ENCODE results near the gene CD2. TPM values are rescaled to one million over a fixed set of nuclear protein-coding genes. Genes with fewer than 3 reads are reported as not detected.

CD2 gene
- total RNA-seq, 1 experiment from 2014 or later: 0.10 TPM

DNA sequence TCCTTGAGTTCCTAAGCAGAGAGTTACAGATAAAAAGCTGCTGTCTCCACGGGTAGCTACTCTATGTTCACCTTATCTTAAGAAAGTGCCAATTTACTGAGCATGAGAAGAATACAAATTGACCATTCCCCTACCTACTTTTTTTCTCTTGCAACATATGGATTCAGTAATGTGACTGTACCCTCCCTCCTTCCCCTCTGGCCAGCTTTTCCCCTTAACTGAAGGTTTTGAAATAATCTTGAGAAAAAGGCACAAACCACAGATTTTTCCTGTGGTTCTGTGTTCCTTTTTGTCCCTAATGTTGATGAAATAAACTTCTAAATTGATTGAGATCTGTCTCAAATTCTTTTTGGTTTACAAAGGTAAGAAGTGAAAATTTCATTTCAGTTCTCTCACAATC, 2.6 kb upstream of the CD2 start:
- no peak for ATAC-seq
- in situ Hi-C loops (cut with HindIII; ENCODE audit: low pct_unique_long_range_greater_than_20kb, low sequenced_read_pairs): no loop called here
- TF ChIP-seq SIN3A (IDR thresholded peaks at IDR 0.05; ENCODE audit: borderline replicate concordance, insufficient read depth, low read depth, low read length) (no peak), TCF7L2 (IDR thresholded peaks at IDR 0.05; ENCODE audit: low read depth, low read length) (no peak), POLR2AphosphoS5 (IDR thresholded peaks at IDR 0.05; ENCODE audit: low read depth, low read length) (no peak), CTCF (IDR thresholded peaks at IDR 0.05) (no peak)
- TF ChIP-seq, protein P1, sequence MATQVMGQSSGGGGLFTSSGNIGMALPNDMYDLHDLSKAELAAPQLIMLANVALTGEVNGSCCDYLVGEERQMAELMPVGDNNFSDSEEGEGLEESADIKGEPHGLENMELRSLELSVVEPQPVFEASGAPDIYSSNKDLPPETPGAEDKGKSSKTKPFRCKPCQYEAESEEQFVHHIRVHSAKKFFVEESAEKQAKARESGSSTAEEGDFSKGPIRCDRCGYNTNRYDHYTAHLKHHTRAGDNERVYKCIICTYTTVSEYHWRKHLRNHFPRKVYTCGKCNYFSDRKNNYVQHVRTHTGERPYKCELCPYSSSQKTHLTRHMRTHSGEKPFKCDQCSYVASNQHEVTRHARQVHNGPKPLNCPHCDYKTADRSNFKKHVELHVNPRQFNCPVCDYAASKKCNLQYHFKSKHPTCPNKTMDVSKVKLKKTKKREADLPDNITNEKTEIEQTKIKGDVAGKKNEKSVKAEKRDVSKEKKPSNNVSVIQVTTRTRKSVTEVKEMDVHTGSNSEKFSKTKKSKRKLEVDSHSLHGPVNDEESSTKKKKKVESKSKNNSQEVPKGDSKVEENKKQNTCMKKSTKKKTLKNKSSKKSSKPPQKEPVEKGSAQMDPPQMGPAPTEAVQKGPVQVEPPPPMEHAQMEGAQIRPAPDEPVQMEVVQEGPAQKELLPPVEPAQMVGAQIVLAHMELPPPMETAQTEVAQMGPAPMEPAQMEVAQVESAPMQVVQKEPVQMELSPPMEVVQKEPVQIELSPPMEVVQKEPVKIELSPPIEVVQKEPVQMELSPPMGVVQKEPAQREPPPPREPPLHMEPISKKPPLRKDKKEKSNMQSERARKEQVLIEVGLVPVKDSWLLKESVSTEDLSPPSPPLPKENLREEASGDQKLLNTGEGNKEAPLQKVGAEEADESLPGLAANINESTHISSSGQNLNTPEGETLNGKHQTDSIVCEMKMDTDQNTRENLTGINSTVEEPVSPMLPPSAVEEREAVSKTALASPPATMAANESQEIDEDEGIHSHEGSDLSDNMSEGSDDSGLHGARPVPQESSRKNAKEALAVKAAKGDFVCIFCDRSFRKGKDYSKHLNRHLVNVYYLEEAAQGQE (IDR thresholded peaks at IDR 0.05; ENCODE audit: insufficient read depth in 1 of 2, low read depth in 2 of 2, low read length in 1 of 2): no peak
- BruUV-seq (replicated peaks): no TSS peak
- Histone ChIP-seq H3K36me3 (ENCODE audit: control insufficient read depth, insufficient read depth, low read length) (no peaks in the 10 kb centered on the region), H3K4me3 (ENCODE audit: low read depth in 2 of 2, low read length in 2 of 2) (no peak overlapping the region), H3K9me3 (ENCODE audit: control insufficient read depth, insufficient read depth, low read depth, low read length) (no peaks in the 10 kb centered on the region), H3K4me1 (ENCODE audit: control insufficient read depth, insufficient read depth, low read length) (no peaks in the 10 kb centered on the region), H3K27ac (ENCODE audit: low read length) (no peak overlapping the region), H3K27me3 (ENCODE audit: control insufficient read depth, insufficient read depth, low read length) (no peaks in the 10 kb centered on the region)
- POLR2A ChIA-PET: no interaction called here
- CTCF ChIA-PET: no interaction called here
- no peak for DNase-seq (ENCODE audit: low read depth, low spot score)
- intact Hi-C loops (cut with micrococcal nuclease; ENCODE audit: unreplicated experiment): no loop called here

- ChIA-PET POLR2A (no interaction called here), CTCF (no interaction called here)
- H3K27ac ChIP-seq (ENCODE audit: low read length): no peak overlapping the region
- H3K9me3 ChIP-seq (ENCODE audit: control insufficient read depth, insufficient read depth, low read depth, low read length): no peaks in the 10 kb centered on the region
- ATAC-seq (no peak), DNase-seq (ENCODE audit: low read depth, low spot score) (no peak)
- intact Hi-C loops (cut with micrococcal nuclease; ENCODE audit: unreplicated experiment): no loop called here
- in situ Hi-C loops (cut with HindIII; ENCODE audit: low pct_unique_long_range_greater_than_20kb, low sequenced_read_pairs): no loop called here
- H3K4me1 ChIP-seq (ENCODE audit: control insufficient read depth, insufficient read depth, low read length): no peaks in the 10 kb centered on the region
- H3K4me3 ChIP-seq (ENCODE audit: low read depth in 2 of 2, low read length in 2 of 2): no peak overlapping the region
- TF ChIP-seq TCF7L2 (IDR thresholded peaks at IDR 0.05; ENCODE audit: low read depth, low read length) (no peak), POLR2AphosphoS5 (IDR thresholded peaks at IDR 0.05; ENCODE audit: low read depth, low read length) (no peak), CTCF (IDR thresholded peaks at IDR 0.05) (no peak), SIN3A (IDR thresholded peaks at IDR 0.05; ENCODE audit: borderline replicate concordance, insufficient read depth, low read depth, low read length) (no peak)
- TF ChIP-seq, protein P1 (IDR thresholded peaks at IDR 0.05; ENCODE audit: insufficient read depth in 1 of 2, low read depth in 2 of 2, low read length in 1 of 2): no peak
- H3K36me3 ChIP-seq (ENCODE audit: control insufficient read depth, insufficient read depth, low read length): no peaks in the 10 kb centered on the region
- no peaks in the 10 kb centered on the region for H3K27me3 ChIP-seq (ENCODE audit: control insufficient read depth, insufficient read depth, low read length)
- BruUV-seq (replicated peaks): no TSS peak
These were observed 918 bp upstream of the CD2 start for GRCh38 chr1:116753312-116753711.

All from Panc1 (cell line).